ENCODE measurements around the gene SP7. TPM values are rescaled to one million over a fixed set of nuclear protein-coding genes. Genes with fewer than 3 reads are reported as not detected.

The SP7 gene
- not detected for total RNA-seq
- polyA plus RNA-seq, result not detected
- long read RNA-seq, donor 1, partial matches to known transcripts, result 376 of 557 reads
- long read RNA-seq, donor 1, other reads (novel, unspliced or antisense), result 181 of 557 reads
- long read RNA-seq, donor 2, partial matches to known transcripts, result 199 of 209 reads
- long read RNA-seq, donor 2, other reads (novel, unspliced or antisense), result 10 of 209 reads
- long read RNA-seq, donor 3, result 0 reads
- long read RNA-seq, donor 4, result 0 reads
- long read RNA-seq, donor 5, partial matches to known transcripts, result 458 of 601 reads
- long read RNA-seq, donor 5, other reads (novel, unspliced or antisense), result 143 of 601 reads

DNA sequence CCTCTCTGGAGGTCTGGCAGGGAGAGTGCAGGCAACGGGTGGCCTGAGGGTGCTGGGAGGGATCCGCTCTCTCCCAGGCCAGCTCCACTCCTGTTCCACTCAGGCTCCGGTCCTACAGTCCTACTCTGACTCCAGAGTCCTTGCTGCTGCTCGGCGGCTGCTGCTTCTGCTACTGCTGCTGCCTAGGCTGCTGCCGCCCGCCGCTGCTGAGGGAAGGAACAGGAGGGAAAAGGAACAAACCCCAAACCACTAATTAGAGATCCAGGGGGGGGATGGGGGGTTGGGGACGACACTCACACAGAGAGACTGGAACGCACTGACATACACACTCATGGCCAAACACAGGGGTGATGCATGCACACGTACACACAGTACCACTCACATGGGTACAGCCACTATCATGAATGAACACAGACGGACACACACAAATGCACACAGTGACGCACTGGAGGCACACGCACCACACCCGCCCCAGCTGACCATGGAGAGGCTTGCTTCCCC, at the start of gene SP7:
Gene SP7, minus strand, starts transcription at position 174 of the 501 bp plus-strand sequence. CDS start 708 bp downstream, outside the sequence.
- WGBS, 2 donors, result 27 to 46% methylated on average over 15 of the region's 15 CpGs
- no peak for ATAC-seq (ENCODE audit: insufficient read depth, low FRiP score)
- no peak for DNase-seq
- Histone ChIP-seq H3K9ac (ENCODE audit: insufficient read depth in 1 of 2, low read length in 2 of 2) (no peak within 1 kb of the TSS), H3K4me3 (no peak within 1 kb of the TSS), H3K4me1 (ENCODE audit: control insufficient read depth in 5 of 5, insufficient read depth in 5 of 5, low read length in 5 of 5) (peaks cover 0 to 8% (median 0%) of the 10 kb centered on the region in 5 donors), H3K9me3 (ENCODE audit: control insufficient read depth in 4 of 4, insufficient read depth in 3 of 4, low read length in 3 of 4) (no peaks in the 10 kb centered on the region), H3K27me3 (ENCODE audit: control insufficient read depth in 3 of 3, insufficient read depth in 3 of 3, low read length in 2 of 3) (peaks cover 0 to 12% (median 3%) of the 10 kb centered on the region in 3 donors), H3K36me3 (ENCODE audit: control insufficient read depth in 4 of 4, insufficient read depth in 4 of 4, low read length in 4 of 4) (no peaks in the 10 kb centered on the region), H3K27ac (ENCODE audit: low read depth in 1 of 2, low read length in 1 of 2) (no peak within 1 kb of the TSS)
- TF ChIP-seq CTCF (IDR thresholded peaks at IDR 0.05; ENCODE audit: control extremely low read depth, extremely low read depth), result no peak

GRCh38 chr12:53383258-53383657, 47.1 kb upstream of the SP7 start:
- ATAC-seq (ENCODE audit: insufficient read depth, low FRiP score) (no peak), DNase-seq (no peak)
- Histone ChIP-seq H3K27ac (ENCODE audit: low read depth in 1 of 2, low read length in 1 of 2) (no peak overlapping the region), H3K9ac (ENCODE audit: insufficient read depth in 1 of 2, low read length in 2 of 2) (peak overlapping the region in 1 of 2 donors; percentile 42), H3K4me1 (ENCODE audit: control insufficient read depth in 5 of 5, insufficient read depth in 5 of 5, low read length in 5 of 5) (peaks cover 10 to 43% (median 32%) of the 10 kb centered on the region in 5 donors), H3K36me3 (ENCODE audit: control insufficient read depth in 4 of 4, insufficient read depth in 4 of 4, low read length in 4 of 4) (peaks cover 8 to 31% (median 24%) of the 10 kb centered on the region in 4 donors), H3K4me3 (peak overlapping the region; percentile 6), H3K27me3 (ENCODE audit: control insufficient read depth in 3 of 3, insufficient read depth in 3 of 3, low read length in 2 of 3) (no peaks in the 10 kb centered on the region), H3K9me3 (ENCODE audit: control insufficient read depth in 4 of 4, insufficient read depth in 3 of 4, low read length in 3 of 4) (no peaks in the 10 kb centered on the region)
- 68 to 92% methylated on average over 2 of the region's 2 CpGs for WGBS, 2 donors
- no peak for TF ChIP-seq CTCF (IDR thresholded peaks at IDR 0.05; ENCODE audit: control extremely low read depth, extremely low read depth)

GRCh38 chr12:53381731-53382630, 45.8 kb upstream of the SP7 start:
- ATAC-seq (ENCODE audit: insufficient read depth, low FRiP score) (no peak), DNase-seq (peak; percentile 27 to 47 (median 45))
- H3K9ac ChIP-seq (ENCODE audit: insufficient read depth in 1 of 2, low read length in 2 of 2), result peak overlapping the region in 1 of 2 donors; percentile 71
- H3K36me3 ChIP-seq (ENCODE audit: control insufficient read depth in 4 of 4, insufficient read depth in 4 of 4, low read length in 4 of 4), result peaks cover 8 to 25% (median 22%) of the 10 kb centered on the region in 4 donors
- no peaks in the 10 kb centered on the region for H3K27me3 ChIP-seq (ENCODE audit: control insufficient read depth in 3 of 3, insufficient read depth in 3 of 3, low read length in 2 of 3)
- peak overlapping the region; percentile 58 to 72 for H3K27ac ChIP-seq (ENCODE audit: low read depth in 1 of 2, low read length in 1 of 2)
- H3K4me3 ChIP-seq, result no peak overlapping the region
- 42 to 48% methylated on average over 9 of the region's 9 CpGs for WGBS, 2 donors
- peaks cover 7 to 43% (median 32%) of the 10 kb centered on the region in 5 donors for H3K4me1 ChIP-seq (ENCODE audit: control insufficient read depth in 5 of 5, insufficient read depth in 5 of 5, low read length in 5 of 5)
- no peaks in the 10 kb centered on the region for H3K9me3 ChIP-seq (ENCODE audit: control insufficient read depth in 4 of 4, insufficient read depth in 3 of 4, low read length in 3 of 4)
- TF ChIP-seq CTCF (IDR thresholded peaks at IDR 0.05; ENCODE audit: control extremely low read depth, extremely low read depth), result peak; percentile 35
